AG09309 (cell line): ENCODE data around the gene TRIM72.

Experiments used
- DNase-seq: peaks from one replicate; pipeline ENCODE4 v3.0.0-alpha.2; 2010; ENCODE audit warnings: low read depth
- H3K4me3 ChIP-seq: 2 replicates; pipeline ENCODE4 v1.5.1; 2011; ENCODE audit warnings: mild to moderate bottlenecking, low read depth, low read length, moderate library complexity; ENCODE audit not compliant: control insufficient read depth
- TF ChIP-seq, protein P1 (sequence below): IDR thresholded peaks from 2 replicates; pipeline ENCODE4 v1.5.1; 2011; ENCODE audit warnings: mild to moderate bottlenecking, low read depth, low read length, inconsistent platforms; ENCODE audit not compliant: insufficient read depth, control insufficient read depth; ENCODE audit errors: missing control alignments

TRIM72 gene

DNA sequence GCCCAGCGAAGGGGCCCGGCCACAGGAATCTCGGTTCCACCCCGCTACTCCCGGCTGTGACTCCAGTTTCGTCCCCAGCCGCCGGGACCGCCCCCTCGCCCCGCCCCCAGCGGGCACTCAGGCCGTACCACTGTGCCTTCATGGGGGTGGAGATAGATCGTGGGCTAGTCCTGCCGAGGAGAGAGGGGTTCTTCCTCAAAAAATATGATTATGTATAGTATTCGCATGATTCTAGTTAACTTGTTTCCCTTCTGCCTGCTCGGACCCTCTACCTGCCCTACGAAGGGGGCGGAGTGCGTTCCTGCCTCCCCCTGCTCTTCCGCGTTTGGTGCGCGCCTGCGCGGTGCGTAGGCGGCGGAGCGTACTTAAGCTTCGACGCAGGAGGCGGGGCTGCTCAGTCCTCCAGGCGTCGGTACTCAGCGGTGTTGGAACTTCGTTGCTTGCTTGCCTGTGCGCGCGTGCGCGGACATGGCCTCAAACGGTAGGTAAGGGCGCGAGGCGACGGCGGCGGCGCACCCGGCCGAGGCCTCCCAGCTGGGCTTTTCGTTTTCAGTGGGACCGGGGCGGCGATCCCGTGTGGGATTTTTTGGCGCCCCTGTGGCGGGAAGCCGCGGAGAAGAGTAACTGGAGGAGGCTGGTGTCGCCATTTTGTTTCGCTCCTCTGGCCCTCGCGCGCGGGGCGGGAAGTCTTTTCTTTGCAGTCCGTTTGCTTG lies 34.0 kb upstream of the TRIM72 start, which contains the start of gene FUS:
Gene FUS (plus strand): TSS at position 393 of the 713 bp plus-strand sequence. CDS start 76 bp downstream, at position 469.
- TF ChIP-seq, protein P1, sequence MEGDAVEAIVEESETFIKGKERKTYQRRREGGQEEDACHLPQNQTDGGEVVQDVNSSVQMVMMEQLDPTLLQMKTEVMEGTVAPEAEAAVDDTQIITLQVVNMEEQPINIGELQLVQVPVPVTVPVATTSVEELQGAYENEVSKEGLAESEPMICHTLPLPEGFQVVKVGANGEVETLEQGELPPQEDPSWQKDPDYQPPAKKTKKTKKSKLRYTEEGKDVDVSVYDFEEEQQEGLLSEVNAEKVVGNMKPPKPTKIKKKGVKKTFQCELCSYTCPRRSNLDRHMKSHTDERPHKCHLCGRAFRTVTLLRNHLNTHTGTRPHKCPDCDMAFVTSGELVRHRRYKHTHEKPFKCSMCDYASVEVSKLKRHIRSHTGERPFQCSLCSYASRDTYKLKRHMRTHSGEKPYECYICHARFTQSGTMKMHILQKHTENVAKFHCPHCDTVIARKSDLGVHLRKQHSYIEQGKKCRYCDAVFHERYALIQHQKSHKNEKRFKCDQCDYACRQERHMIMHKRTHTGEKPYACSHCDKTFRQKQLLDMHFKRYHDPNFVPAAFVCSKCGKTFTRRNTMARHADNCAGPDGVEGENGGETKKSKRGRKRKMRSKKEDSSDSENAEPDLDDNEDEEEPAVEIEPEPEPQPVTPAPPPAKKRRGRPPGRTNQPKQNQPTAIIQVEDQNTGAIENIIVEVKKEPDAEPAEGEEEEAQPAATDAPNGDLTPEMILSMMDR = no peak
- DNase-seq = peak; percentile 54
- peak within 1 kb of the TSS; percentile 90 for H3K4me3 ChIP-seq

DNA sequence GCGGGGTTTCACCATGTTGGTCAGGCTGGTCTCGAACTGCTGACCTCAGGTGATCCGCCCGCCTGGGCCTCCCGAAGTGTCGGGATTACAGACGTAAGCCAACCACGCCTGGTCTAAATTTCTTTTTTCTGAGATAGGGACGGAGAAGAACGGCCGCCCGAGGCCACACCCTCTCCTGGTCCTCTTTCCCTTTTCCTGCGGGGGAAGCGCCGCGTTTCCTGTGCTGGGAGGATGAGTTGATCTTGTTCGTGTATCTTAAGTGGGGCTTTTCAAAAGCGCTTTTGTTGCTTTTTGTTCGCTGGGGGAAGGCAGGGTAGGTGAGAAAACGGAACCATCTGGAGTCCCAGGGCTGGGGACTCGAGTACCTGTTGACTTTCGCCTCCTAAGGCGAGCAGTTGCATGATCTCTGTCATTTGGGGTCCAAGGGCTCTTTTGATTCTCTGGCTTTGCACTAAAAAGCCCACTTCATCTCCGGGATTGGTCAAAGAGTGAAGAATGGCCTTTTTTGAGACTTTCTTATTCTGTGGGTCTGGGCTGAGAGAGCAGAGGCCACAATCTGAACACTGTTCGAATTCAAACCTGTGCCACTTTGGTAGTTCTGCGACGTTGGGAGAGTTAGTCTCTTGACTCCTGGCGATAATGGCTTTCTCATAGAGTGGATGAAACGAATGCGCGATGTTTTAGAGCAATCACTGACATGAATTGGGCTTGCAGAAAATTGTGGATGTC lies 32.7 kb upstream of the TRIM72 start:
- DNase-seq = no peak
- TF ChIP-seq, protein P1 = no peak
- H3K4me3 ChIP-seq = peak overlapping the region; percentile 90

DNA sequence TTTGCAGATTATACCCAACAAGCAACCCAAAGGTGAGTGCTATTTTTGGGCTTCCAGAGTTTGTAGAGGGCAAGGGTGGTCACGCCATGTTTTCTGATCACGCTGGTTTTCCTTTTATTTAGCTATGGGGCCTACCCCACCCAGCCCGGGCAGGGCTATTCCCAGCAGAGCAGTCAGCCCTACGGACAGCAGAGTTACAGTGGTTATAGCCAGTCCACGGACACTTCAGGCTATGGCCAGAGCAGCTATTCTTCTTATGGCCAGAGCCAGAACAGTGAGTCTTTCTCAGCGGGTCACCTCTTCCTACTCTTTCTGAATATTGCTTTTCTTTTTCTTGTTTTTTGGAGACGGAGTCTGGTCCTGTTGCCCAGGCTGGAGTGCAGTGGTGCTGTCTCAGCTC lies 31.5 kb upstream of the TRIM72 start:
- peak overlapping the region; percentile 90 for H3K4me3 ChIP-seq
- TF ChIP-seq, protein P1 = no peak
- DNase-seq = no peak

DNA sequence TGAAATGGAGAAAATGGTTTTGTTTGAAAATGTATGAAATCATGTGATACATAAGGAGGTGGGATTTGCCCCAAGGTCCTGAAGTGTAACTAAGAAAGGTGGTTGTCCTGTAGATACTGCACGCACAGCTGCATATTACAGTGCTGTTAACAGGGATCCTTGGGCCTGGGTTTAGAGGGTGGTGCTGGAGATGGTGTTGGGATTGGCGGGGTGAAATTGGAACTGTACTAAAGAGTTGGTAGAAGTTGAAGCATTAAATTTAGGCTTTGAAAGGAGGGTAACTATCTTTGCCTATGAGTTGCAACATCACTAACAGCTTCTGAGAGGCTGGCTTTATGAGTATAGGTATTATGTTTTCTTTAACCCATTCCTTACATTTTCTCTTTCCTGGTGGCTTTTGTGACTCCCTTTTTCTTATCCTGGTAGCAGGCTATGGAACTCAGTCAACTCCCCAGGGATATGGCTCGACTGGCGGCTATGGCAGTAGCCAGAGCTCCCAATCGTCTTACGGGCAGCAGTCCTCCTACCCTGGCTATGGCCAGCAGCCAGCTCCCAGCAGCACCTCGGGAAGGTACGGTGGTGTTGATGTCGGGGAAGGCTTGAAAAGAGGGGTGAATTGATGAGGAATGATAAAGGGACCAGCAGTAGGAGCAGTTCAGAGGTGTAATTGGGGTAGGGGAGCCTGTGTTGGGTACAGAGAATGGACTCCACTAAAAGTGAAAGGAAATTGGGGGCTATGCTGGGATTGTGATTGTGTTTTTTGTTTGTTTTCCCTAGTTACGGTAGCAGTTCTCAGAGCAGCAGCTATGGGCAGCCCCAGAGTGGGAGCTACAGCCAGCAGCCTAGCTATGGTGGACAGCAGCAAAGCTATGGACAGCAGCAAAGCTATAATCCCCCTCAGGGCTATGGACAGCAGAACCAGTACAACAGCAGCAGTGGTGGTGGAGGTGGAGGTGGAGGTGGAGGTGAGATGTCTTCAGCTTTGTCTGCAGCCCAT lies 30.2 kb upstream of the TRIM72 start:
- DNase-seq = no peak
- TF ChIP-seq, protein P1 = no peak
- H3K4me3 ChIP-seq = no peak overlapping the region

DNA sequence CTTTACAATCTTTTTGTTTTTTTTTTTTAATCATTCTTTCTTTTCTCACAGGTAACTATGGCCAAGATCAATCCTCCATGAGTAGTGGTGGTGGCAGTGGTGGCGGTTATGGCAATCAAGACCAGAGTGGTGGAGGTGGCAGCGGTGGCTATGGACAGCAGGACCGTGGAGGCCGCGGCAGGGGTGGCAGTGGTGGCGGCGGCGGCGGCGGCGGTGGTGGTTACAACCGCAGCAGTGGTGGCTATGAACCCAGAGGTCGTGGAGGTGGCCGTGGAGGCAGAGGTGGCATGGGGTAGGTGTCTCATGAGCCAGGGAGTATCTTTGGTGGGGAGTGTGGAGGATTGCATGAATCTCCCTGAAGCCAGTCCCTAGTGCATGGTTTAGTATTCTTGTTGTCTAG lies 29.0 kb upstream of the TRIM72 start:
- no peak for DNase-seq
- TF ChIP-seq, protein P1 = no peak
- H3K4me3 ChIP-seq = no peak overlapping the region

DNA sequence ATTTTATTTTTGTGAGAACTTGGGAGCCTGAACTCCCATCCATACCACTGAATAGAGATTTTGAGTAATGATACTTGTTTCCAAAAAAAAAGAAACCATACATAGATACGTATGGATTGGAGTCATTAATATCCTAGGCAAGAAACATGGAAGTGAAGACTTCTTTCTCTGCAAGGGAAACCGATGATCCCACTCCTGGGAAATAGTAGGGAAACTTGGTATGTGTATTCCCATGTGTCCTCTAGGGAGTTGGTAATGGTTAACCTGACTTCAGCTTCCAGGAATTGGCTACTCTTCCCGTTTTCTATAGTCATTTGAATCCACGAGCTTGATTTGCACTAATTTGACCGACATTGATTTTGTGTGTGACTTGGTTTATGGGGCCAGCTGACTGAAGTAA lies 28.6 kb upstream of the TRIM72 start:
- H3K4me3 ChIP-seq = no peak overlapping the region
- DNase-seq = no peak
- TF ChIP-seq, protein P1 = no peak
